B cell (primary cell): ENCODE data around the gene PLCB4. TPM values are rescaled to one million over a fixed set of nuclear protein-coding genes. Genes with fewer than 3 reads are reported as not detected.

Source experiments
- ATAC-seq: fragments of 200-7000 bp; cut with Tn5 transposase; one replicate; pipeline ENCODE4 v1.10.0; 2021; ENCODE audit warnings: low read depth, mild to moderate bottlenecking, moderate number of reproducible peaks, moderate library complexity
- CTCF ChIA-PET: fragments of 350-600 bp; sonication (Branson Sonifier 250); formaldehyde crosslinking; loops from one replicate; lab custom pipeline; 2021; ENCODE audit warnings: antibody characterized with exemption, inconsistent platforms; lab: Charles Lee
- POLR2A ChIA-PET: fragments of 350-600 bp; sonication (Branson Sonifier 250); formaldehyde crosslinking; loops from one replicate; lab custom pipeline; 2021; ENCODE audit warnings: antibody characterized with exemption; lab: Charles Lee
- DNase-seq: peaks from one replicate; pipeline ENCODE4 v3.0.0; 2013
- H2AFZ ChIP-seq: 2 replicates; pipeline ENCODE4 v1.6.1; 2012; ENCODE audit warnings: mild to moderate bottlenecking, low read depth, low read length; ENCODE audit not compliant: insufficient read depth, poor library complexity, severe bottlenecking
- H3K27ac ChIP-seq, 2 donors: 1 replicate in 1 of 2; 2 replicates in 1 of 2; pipeline ENCODE4 v1.5.1; 2012 to 2013; ENCODE audit warnings: low read length in 2 of 2, mild to moderate bottlenecking in 2 of 2, moderate library complexity in 1 of 2
- H3K27me3 ChIP-seq, 4 experiments: fragments of 200-600 bp in 1 of 4; sonication (generic) in 1 of 4; replicated peaks in 1 of 4; 1 replicate in 2 of 4; 2 replicates in 2 of 4; pipeline versions ENCODE4 v1.6.1 to v1.7.0; 2013 to 2016; ENCODE audit warnings: low read length in 3 of 4, mild to moderate bottlenecking in 2 of 4, mixed read lengths in 1 of 4, moderate library complexity in 1 of 4; ENCODE audit not compliant: insufficient read depth in 4 of 4, control insufficient read depth in 3 of 4; ENCODE audit errors: control extremely low read depth in 1 of 4
- H3K36me3 ChIP-seq, 2 experiments: replicated peaks in 1 of 2; 1 replicate in 1 of 2; 2 replicates in 1 of 2; pipeline versions ENCODE4 v1.6.1 to v1.7.1; 2013; ENCODE audit warnings: low read length in 1 of 2; ENCODE audit not compliant: insufficient read depth in 2 of 2, control insufficient read depth in 1 of 2; ENCODE audit errors: control extremely low read depth in 1 of 2, extremely low read depth in 1 of 2
- H3K4me1 ChIP-seq, 2 donors: fragments of 200-600 bp in 1 of 2; sonication (generic) in 1 of 2; 1 replicate in 1 of 2; 2 replicates in 1 of 2; pipeline versions ENCODE4 v1.5.1 to v1.6.1; 2013 to 2017; ENCODE audit warnings: low read length in 2 of 2; ENCODE audit not compliant: control insufficient read depth in 2 of 2, insufficient read depth in 2 of 2
- H3K4me2 ChIP-seq: replicated peaks from 2 replicates; pipeline ENCODE3; 2012; ENCODE audit warnings: mild to moderate bottlenecking, low read depth, low read length; ENCODE audit not compliant: poor library complexity, severe bottlenecking
- H3K4me3 ChIP-seq, 5 experiments: fragments of 200-600 bp in 1 of 5; sonication (generic) in 1 of 5; 1 replicate in 3 of 5; 2 replicates in 2 of 5; pipeline versions ENCODE4 v1.5.1 to v1.7.0; 2011 to 2016; ENCODE audit warnings: low read length in 4 of 5, mild to moderate bottlenecking in 4 of 5, low read depth in 2 of 5, control low read depth in 1 of 5, moderate library complexity in 1 of 5; ENCODE audit not compliant: insufficient read depth in 1 of 5; ENCODE audit errors: control extremely low read depth in 1 of 5, extremely low read depth in 1 of 5
- H3K79me2 ChIP-seq: fragments of 200-600 bp; sonication (generic); one replicate; pipeline ENCODE4 v1.6.0; 2016; ENCODE audit warnings: low read length; ENCODE audit not compliant: control insufficient read depth, insufficient read depth
- H3K9ac ChIP-seq: fragments of 200-600 bp; sonication (generic); 2 replicates; pipeline ENCODE4 v1.6.1; 2017; ENCODE audit warnings: mild to moderate bottlenecking, low read length, moderate library complexity
- H3K9me3 ChIP-seq, 3 donors: one replicate each; pipeline versions ENCODE4 v1.6.1 to v1.7.1; 2013; ENCODE audit warnings: low read length in 2 of 3; ENCODE audit not compliant: control insufficient read depth in 2 of 3, insufficient read depth in 1 of 3; ENCODE audit errors: control extremely low read depth in 1 of 3
- H4K20me1 ChIP-seq: 2 replicates; pipeline ENCODE4 v1.6.0; 2012; ENCODE audit warnings: mild to moderate bottlenecking, low read length; ENCODE audit not compliant: insufficient read depth, control insufficient read depth, poor library complexity, severe bottlenecking
- H3K27ac Mint-ChIP-seq: one replicate; pipeline ENCODE4 v1.8.0; 2021; ENCODE audit warnings: mixed read lengths
- H3K27me3 Mint-ChIP-seq: one replicate; pipeline ENCODE4 v1.8.0; 2021; ENCODE audit warnings: mixed read lengths
- H3K4me1 Mint-ChIP-seq: one replicate; pipeline ENCODE4 v1.8.0; 2021; ENCODE audit warnings: mixed read lengths
- H3K4me3 Mint-ChIP-seq: one replicate; pipeline ENCODE4 v1.8.0; 2021; ENCODE audit warnings: mixed read lengths
- H3K9me3 Mint-ChIP-seq: one replicate; pipeline ENCODE4 v1.8.0; 2022; ENCODE audit warnings: mixed read lengths; ENCODE audit not compliant: insufficient read depth
- CTCF ChIP-seq: fragments of 200-600 bp; IDR thresholded peaks from one replicate; pipeline ENCODE4 v1.8.0; 2022; ENCODE audit warnings: antibody characterized with exemption, mild to moderate bottlenecking
- EZH2 ChIP-seq: IDR thresholded peaks from 2 replicates; pipeline ENCODE4 v1.6.1; 2012; ENCODE audit warnings: borderline replicate concordance, low read depth, mild to moderate bottlenecking, moderate library complexity, low read length; ENCODE audit not compliant: insufficient read depth, poor library complexity, severe bottlenecking
- WGBS: methylation state at CpG from one replicate; pipeline ENCODE4 v1.1.5; 2013; ENCODE audit warnings: missing lambda C conversion rate; ENCODE audit not compliant: insufficient coverage; 5-methylcytosine and 5-hydroxymethylcytosine counted together
- intact Hi-C: fragments of 100-400 bp; cut with micrococcal nuclease; formaldehyde crosslinking; loops from one replicate; pipeline ENCODE4 v1.10.0; 2022
- polyA plus RNA-seq: library from polyadenylated mRNA; depleted of rRNA; stranded (reverse); fragments of >200 nt; gene quantifications from 2 replicates; pipeline ENCODE4 v1.2.3, GENCODE V29; 2012
- total RNA-seq, 2 donors: library from RNA; stranded (reverse); fragments of 120-200 nt in 1 of 2; gene quantifications; 1 replicate in 1 of 2; 2 replicates in 1 of 2; pipeline versions ENCODE4 v1.2.3 to v1.2.4, GENCODE V29; 2013 to 2022

The PLCB4 gene
- total and polyA plus RNA-seq, 2 donors (not counting 1 experiment from before 2014, with no cell fraction given) = not detected

GRCh38 chr20:9367328-9367727 is 298.4 kb downstream of the PLCB4 start:
- no peak overlapping the region for H3K27ac ChIP-seq
- no peaks in the 10 kb centered on the region for H3K4me1 ChIP-seq
- TF ChIP-seq CTCF (no peak), EZH2 (no peak)
- no peaks in the 10 kb centered on the region for H3K9me3 Mint-ChIP-seq
- DNase-seq = no peak
- no peaks in the 10 kb centered on the region for H4K20me1 ChIP-seq
- H3K4me3 Mint-ChIP-seq = no peak overlapping the region
- H3K4me3 ChIP-seq = no peak overlapping the region
- no peaks in the 10 kb centered on the region for H3K9me3 ChIP-seq
- no peaks in the 10 kb centered on the region for H3K36me3 ChIP-seq
- no peak overlapping the region for H3K4me2 ChIP-seq
- no peaks in the 10 kb centered on the region for H3K79me2 ChIP-seq
- CTCF ChIA-PET = no interaction called here
- no peak overlapping the region for H2AFZ ChIP-seq
- ATAC-seq = no peak
- intact Hi-C loops = no loop called here
- H3K27me3 Mint-ChIP-seq = no peaks in the 10 kb centered on the region
- POLR2A ChIA-PET = no interaction called here
- no peaks in the 10 kb centered on the region for H3K27me3 ChIP-seq
- no peak overlapping the region for H3K9ac ChIP-seq
- no peak overlapping the region for H3K27ac Mint-ChIP-seq
- no peaks in the 10 kb centered on the region for H3K4me1 Mint-ChIP-seq

DNA sequence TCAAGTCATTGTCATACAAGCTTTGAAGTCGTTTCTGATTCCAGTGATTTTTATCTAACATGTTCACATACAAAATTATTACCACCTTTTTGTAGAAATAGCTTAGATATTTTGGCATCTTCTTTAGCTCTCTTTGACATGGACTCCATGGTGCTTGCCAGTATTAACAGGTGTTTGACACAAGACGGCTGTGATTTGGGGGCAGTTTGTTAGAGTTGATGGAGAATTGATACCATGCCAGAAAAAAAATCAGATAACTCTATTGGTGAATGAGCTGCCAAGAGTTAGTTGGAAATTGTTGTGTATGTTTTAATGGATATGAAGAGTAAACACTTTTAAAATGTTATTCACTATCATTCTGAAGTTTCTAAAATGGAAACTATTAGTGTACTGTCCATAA is 298.9 kb downstream of the PLCB4 start:
- H3K4me1 Mint-ChIP-seq = no peaks in the 10 kb centered on the region
- no peak overlapping the region for H3K4me2 ChIP-seq
- no peaks in the 10 kb centered on the region for H3K27me3 ChIP-seq
- no peak overlapping the region for H2AFZ ChIP-seq
- TF ChIP-seq EZH2 (no peak), CTCF (no peak)
- no peak overlapping the region for H3K4me3 ChIP-seq
- no peaks in the 10 kb centered on the region for H3K9me3 ChIP-seq
- CTCF ChIA-PET = no interaction called here
- no peak for DNase-seq
- H3K27ac ChIP-seq = no peak overlapping the region
- intact Hi-C loops = no loop called here
- H3K79me2 ChIP-seq = no peaks in the 10 kb centered on the region
- no peak overlapping the region for H3K9ac ChIP-seq
- H3K4me3 Mint-ChIP-seq = no peak overlapping the region
- no peaks in the 10 kb centered on the region for H3K27me3 Mint-ChIP-seq
- WGBS = no CpG with 5 or more reads among the region's 2 CpGs
- H4K20me1 ChIP-seq = no peaks in the 10 kb centered on the region
- H3K36me3 ChIP-seq = no peaks in the 10 kb centered on the region
- H3K4me1 ChIP-seq = no peaks in the 10 kb centered on the region
- no peak for ATAC-seq
- H3K27ac Mint-ChIP-seq = no peak overlapping the region
- H3K9me3 Mint-ChIP-seq = no peaks in the 10 kb centered on the region
- POLR2A ChIA-PET = no interaction called here
